RWPE2 (cell line): ENCODE measurements around the gene CUL9.

Experiments
- ATAC-seq: fragments of 200-7000 bp; cut with Tn5 transposase; 3 replicates; pipeline ENCODE4 v1.9.1; 2021; ENCODE audit warnings: low read depth
- DNase-seq: peaks from one replicate; pipeline ENCODE4 v3.0.0-alpha.2; 2020; ENCODE audit warnings: low spot score
- H3K27ac ChIP-seq: fragments of 450-650 bp; 2 replicates; pipeline ENCODE4 v1.5.1; 2017; ENCODE audit warnings: mild to moderate bottlenecking; ENCODE audit not compliant: poor library complexity, severe bottlenecking
- H3K27me3 ChIP-seq: fragments of 250-450 bp; sonication (Bioruptor Pico); 2 replicates; pipeline ENCODE4 v1.5.1; 2021; ENCODE audit warnings: mild to moderate bottlenecking, moderate library complexity; ENCODE audit not compliant: insufficient read depth, poor library complexity, severe bottlenecking
- H3K36me3 ChIP-seq: fragments of 250-450 bp; sonication (Bioruptor Pico); 2 replicates; pipeline ENCODE4 v1.5.1; 2020; ENCODE audit warnings: low read depth, mild to moderate bottlenecking, moderate library complexity
- H3K4me1 ChIP-seq: fragments of 250-450 bp; sonication (Bioruptor Pico); 2 replicates; pipeline ENCODE4 v1.5.1; 2021; ENCODE audit warnings: mild to moderate bottlenecking, moderate library complexity; ENCODE audit not compliant: insufficient read depth, poor library complexity, severe bottlenecking
- H3K4me3 ChIP-seq: fragments of 250-450 bp; sonication (Bioruptor Pico); 2 replicates; pipeline ENCODE4 v1.5.1; 2021; ENCODE audit warnings: mild to moderate bottlenecking, moderate library complexity; ENCODE audit not compliant: severe bottlenecking
- H3K9me3 ChIP-seq: fragments of 250-450 bp; sonication (Bioruptor Pico); 2 replicates; pipeline ENCODE4 v1.5.1; 2021; ENCODE audit warnings: mild to moderate bottlenecking, moderate library complexity; ENCODE audit not compliant: severe bottlenecking
- TF ChIP-seq, protein P1 (sequence below): fragments of 450-650 bp; IDR thresholded peaks from one replicate; pipeline ENCODE4 v1.5.1; 2017; ENCODE audit warnings: mild to moderate bottlenecking, moderate library complexity; ENCODE audit not compliant: poor library complexity, severe bottlenecking

CUL9 gene

GRCh38 chr6:43170417-43170930, 11.5 kb upstream of the CUL9 start:
- Histone ChIP-seq H3K27ac (peak overlapping the region; percentile 68), H3K27me3 (no peaks in the 10 kb centered on the region), H3K9me3 (no peaks in the 10 kb centered on the region), H3K36me3 (peaks cover 12% of the 10 kb centered on the region), H3K4me1 (peaks cover 16% of the 10 kb centered on the region), H3K4me3 (peak overlapping the region; percentile 98)
- ATAC-seq (peak; percentile 60), DNase-seq (no peak)
- TF ChIP-seq, protein P1, sequence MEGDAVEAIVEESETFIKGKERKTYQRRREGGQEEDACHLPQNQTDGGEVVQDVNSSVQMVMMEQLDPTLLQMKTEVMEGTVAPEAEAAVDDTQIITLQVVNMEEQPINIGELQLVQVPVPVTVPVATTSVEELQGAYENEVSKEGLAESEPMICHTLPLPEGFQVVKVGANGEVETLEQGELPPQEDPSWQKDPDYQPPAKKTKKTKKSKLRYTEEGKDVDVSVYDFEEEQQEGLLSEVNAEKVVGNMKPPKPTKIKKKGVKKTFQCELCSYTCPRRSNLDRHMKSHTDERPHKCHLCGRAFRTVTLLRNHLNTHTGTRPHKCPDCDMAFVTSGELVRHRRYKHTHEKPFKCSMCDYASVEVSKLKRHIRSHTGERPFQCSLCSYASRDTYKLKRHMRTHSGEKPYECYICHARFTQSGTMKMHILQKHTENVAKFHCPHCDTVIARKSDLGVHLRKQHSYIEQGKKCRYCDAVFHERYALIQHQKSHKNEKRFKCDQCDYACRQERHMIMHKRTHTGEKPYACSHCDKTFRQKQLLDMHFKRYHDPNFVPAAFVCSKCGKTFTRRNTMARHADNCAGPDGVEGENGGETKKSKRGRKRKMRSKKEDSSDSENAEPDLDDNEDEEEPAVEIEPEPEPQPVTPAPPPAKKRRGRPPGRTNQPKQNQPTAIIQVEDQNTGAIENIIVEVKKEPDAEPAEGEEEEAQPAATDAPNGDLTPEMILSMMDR = no peak

DNA sequence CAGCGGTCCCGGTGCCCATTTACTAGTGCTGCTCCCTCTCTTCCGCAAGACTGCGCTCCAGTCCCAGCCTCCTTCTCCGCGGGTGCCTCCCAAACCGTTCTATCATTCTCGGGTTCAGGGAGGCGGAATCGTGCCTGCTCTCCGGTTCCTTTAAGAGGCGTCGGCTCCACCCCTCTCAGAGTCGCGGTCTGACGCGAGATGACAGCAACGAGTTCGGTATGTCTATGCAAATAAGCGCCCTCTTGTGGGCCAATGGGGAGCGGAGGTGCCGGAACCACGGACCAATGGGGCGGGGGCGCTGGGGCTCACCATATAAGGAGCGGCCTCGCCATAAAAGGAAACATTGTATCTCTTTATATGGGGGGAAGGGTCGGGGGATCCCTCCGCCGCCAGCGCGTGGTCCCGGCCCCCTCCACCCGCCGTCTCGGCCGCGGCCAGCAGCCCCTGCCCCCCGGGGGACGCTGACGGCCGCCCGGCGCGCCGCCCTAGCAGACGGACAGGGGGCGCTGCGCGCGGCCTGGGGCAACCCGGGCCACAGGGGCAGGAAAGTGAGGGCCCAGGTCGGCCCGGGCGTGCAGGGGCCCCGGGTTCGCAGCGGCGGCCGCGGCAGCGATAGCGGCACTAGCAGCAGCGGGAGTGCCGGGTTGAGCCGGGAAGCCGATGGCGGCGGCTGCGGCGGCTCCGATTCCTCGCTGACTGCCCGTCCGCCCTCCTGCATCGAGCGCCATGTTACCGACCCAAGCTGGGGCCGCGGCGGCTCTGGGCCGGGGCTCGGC, 10.9 kb upstream of the CUL9 start, which contains the start of gene SRF:
Gene SRF, plus strand, starts transcription at position 339 of the 776 bp plus-strand sequence. Its CDS starts 388 bp downstream, at position 727.
- Histone ChIP-seq H3K27ac (peak within 1 kb of the TSS; percentile 68), H3K4me1 (peaks cover 16% of the 10 kb centered on the region), H3K4me3 (peak within 1 kb of the TSS; percentile 98), H3K27me3 (no peaks in the 10 kb centered on the region), H3K9me3 (no peaks in the 10 kb centered on the region), H3K36me3 (peaks cover 19% of the 10 kb centered on the region)
- DNase-seq (peak; percentile 99), ATAC-seq (peak; percentile 60)
- TF ChIP-seq, protein P1 = peak; percentile 83

DNA sequence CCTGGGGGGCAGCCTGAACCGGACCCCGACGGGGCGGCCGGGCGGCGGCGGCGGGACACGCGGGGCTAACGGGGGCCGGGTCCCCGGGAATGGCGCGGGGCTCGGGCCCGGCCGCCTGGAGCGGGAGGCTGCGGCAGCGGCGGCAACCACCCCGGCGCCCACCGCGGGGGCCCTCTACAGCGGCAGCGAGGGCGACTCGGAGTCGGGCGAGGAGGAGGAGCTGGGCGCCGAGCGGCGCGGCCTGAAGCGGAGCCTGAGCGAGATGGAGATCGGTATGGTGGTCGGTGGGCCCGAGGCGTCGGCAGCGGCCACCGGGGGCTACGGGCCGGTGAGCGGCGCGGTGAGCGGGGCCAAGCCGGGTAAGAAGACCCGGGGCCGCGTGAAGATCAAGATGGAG, 10.3 kb upstream of the CUL9 start:
- DNase-seq = no peak
- H3K27ac ChIP-seq = peak overlapping the region; percentile 68
- TF ChIP-seq, protein P1 = no peak
- H3K4me3 ChIP-seq = peak overlapping the region; percentile 98
- ATAC-seq = no peak
- H3K27me3 ChIP-seq = no peaks in the 10 kb centered on the region
- H3K4me1 ChIP-seq = peaks cover 16% of the 10 kb centered on the region
- peaks cover 24% of the 10 kb centered on the region for H3K36me3 ChIP-seq
- no peaks in the 10 kb centered on the region for H3K9me3 ChIP-seq

DNA sequence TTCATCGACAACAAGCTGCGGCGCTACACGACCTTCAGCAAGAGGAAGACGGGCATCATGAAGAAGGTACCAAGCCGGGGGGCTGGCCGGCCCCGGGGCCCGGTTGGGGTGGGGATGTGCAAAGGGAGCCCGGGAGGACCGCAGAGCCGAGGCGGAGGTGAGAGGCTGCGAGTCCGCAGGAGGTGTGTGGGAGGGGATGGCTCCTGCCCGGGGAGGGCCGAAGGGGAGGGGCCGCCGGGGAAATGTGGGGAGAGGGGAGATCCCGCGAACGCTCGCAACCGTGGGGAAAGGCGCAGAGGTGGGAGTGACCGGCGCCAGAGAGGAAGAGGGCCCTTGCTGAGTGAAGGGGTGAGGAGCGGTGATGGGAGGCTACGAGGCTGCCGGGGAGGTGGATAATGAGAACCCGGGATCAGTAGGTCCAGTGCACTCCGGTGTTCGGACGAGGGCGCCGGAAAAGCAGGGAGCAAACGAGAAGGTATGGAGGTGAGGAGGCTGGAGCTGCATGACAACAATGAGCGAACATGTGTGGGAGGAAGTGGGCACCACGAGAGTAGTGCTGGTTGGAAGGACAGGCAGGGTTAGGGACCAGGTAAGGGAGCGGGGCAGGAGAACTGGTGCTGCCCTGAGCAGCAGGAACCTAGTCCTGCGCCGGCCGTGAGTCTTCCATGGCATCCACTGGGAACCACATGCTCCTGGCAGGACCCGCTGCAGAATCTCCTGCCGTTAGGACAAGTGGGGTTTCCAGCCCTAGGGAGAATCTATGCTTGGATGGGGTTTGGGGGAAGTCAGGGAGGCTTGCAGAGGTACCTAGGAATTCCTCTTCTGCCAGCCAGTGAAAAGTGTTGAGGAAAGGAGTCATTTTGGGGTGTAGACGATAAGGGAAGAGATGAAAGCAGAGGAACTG, 9.6 kb upstream of the CUL9 start:
- peak overlapping the region; percentile 68 for H3K27ac ChIP-seq
- peak; percentile 1; the same call in 1 of the 3 replicates for ATAC-seq
- H3K36me3 ChIP-seq = peaks cover 31% of the 10 kb centered on the region
- H3K4me1 ChIP-seq = peaks cover 16% of the 10 kb centered on the region
- no peaks in the 10 kb centered on the region for H3K9me3 ChIP-seq
- H3K27me3 ChIP-seq = no peaks in the 10 kb centered on the region
- peak overlapping the region; percentile 98 for H3K4me3 ChIP-seq
- no peak for DNase-seq
- TF ChIP-seq, protein P1 = no peak
